Ovary (tissue), 3 donors: ENCODE measurements around the gene ROM1.

Experiments used
- CTCF ChIP-seq, 3 donors: fragments of 450-650 bp in 2 of 3; fragments of 200-600 bp in 1 of 3; IDR thresholded peaks; one replicate each; pipeline versions ENCODE4 v1.5.1 to v1.8.0; 2016 to 2022; ENCODE audit warnings: antibody characterized with exemption in 3 of 3, mild to moderate bottlenecking in 1 of 3
- POLR2A ChIP-seq: fragments of 450-650 bp; IDR thresholded peaks from one replicate; pipeline ENCODE4 v1.6.1; 2017; ENCODE audit warnings: antibody characterized with exemption, mild to moderate bottlenecking, moderate library complexity
- donor health status: DM: no; HTN: no; CAD: no.

DNA sequence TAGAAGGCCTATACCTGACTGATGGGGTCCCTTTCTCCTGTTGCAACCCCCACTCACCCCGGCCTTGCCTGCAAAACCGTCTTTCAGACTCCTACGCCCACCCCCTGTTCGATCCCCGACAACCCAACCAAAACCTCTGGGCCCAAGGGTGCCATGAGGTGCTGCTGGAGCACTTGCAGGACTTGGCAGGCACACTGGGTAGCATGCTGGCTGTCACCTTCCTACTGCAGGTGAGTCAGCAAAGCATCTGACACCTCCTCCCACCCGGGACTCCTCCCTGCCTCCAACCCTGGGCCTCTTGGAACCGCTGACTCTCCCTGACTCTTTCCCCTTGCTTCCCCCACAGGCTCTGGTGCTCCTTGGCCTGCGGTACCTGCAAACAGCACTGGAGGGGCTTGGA lies 1.2 kb downstream of the ROM1 start:
- TF ChIP-seq POLR2A (no peak), CTCF (IDR thresholded peaks at IDR 0.05) (no peak)
